PC-9 (cell line): Measurements from ENCODE around the gene NME9. TPM values are rescaled to one million over a fixed set of nuclear protein-coding genes. Genes with fewer than 3 reads are reported as not detected.

Experiments
- Bru-seq: library from RNA; stranded (reverse); fragments of 400-500 nt; gene quantifications from one replicate; lab custom pipeline; 2021; lab: Mats Ljungman, UMichigan
- BruChase-seq, 2 experiments: library from RNA; stranded (reverse); fragments of 400-500 nt; gene quantifications; one replicate each; lab custom pipeline; 2021; lab: Mats Ljungman, UMichigan
- BruUV-seq: library from RNA; stranded (reverse); fragments of 400-500 nt; replicated peaks from 2 replicates; lab custom pipeline; 2021; lab: Mats Ljungman, UMichigan
- CTCF ChIA-PET: fragments of 300-600 bp; sonication (Branson Sonifier 250); formaldehyde crosslinking; loops from one replicate; lab custom pipeline; 2022; ENCODE audit warnings: antibody characterized with exemption; lab: Charles Lee
- POLR2A ChIA-PET: fragments of 300-600 bp; sonication (Branson Sonifier 250); formaldehyde crosslinking; loops from one replicate; lab custom pipeline; 2022; ENCODE audit warnings: antibody characterized with exemption; ENCODE audit not compliant: unreplicated experiment; lab: Charles Lee
- DNase-seq, 2 experiments: peaks; one replicate each; pipeline versions ENCODE4 v3.0.0 to v3.0.0-alpha.2; 2015 to 2022; ENCODE audit warnings: mixed read lengths in 1 of 2
- H2AFZ ChIP-seq: fragments of 200-600 bp; sonication (generic); 2 replicates; pipeline ENCODE4 v1.8.1; 2017; ENCODE audit warnings: antibody characterized with exemption
- H3F3A ChIP-seq: fragments of 200-600 bp; sonication (generic); 2 replicates; pipeline ENCODE4 v1.8.1; 2017; ENCODE audit warnings: antibody characterized with exemption, mild to moderate bottlenecking, low read depth; ENCODE audit not compliant: insufficient read depth
- H3K27ac ChIP-seq: fragments of 200-600 bp; sonication (generic); 2 replicates; pipeline ENCODE4 v1.6.1; 2016; ENCODE audit warnings: mixed run types
- H3K27me3 ChIP-seq: fragments of 200-600 bp; sonication (generic); 2 replicates; pipeline ENCODE4 v1.6.1; 2016; ENCODE audit warnings: low read depth, mixed run types; ENCODE audit not compliant: insufficient read depth
- H3K36me3 ChIP-seq: fragments of 200-600 bp; sonication (generic); 2 replicates; pipeline ENCODE4 v1.6.1; 2016; ENCODE audit warnings: low read depth, mixed run types
- H3K4me1 ChIP-seq: fragments of 200-600 bp; sonication (generic); replicated peaks from 2 replicates; pipeline ENCODE4 v1.6.1; 2016; ENCODE audit warnings: mixed run types; ENCODE audit not compliant: insufficient read depth
- H3K4me2 ChIP-seq: fragments of 200-600 bp; sonication (generic); 2 replicates; pipeline ENCODE4 v1.6.1; 2017; ENCODE audit warnings: mixed run types
- H3K4me3 ChIP-seq: fragments of 200-600 bp; sonication (generic); 2 replicates; pipeline ENCODE4 v1.6.1; 2016; ENCODE audit warnings: mixed run types
- H3K79me2 ChIP-seq: fragments of 200-600 bp; sonication (generic); 2 replicates; pipeline ENCODE4 v1.6.1; 2017; ENCODE audit warnings: low read depth, mixed run types
- H3K9me2 ChIP-seq: fragments of 200-600 bp; sonication (generic); 2 replicates; pipeline ENCODE4 v1.8.1; 2017; ENCODE audit warnings: mild to moderate bottlenecking; ENCODE audit not compliant: insufficient read depth
- H3K9me3 ChIP-seq: fragments of 200-600 bp; sonication (generic); 2 replicates; pipeline ENCODE4 v1.8.1; 2016; ENCODE audit warnings: low read depth; ENCODE audit not compliant: insufficient read depth
- H4K20me1 ChIP-seq: fragments of 200-600 bp; sonication (generic); 2 replicates; pipeline ENCODE4 v1.8.1; 2017; ENCODE audit not compliant: insufficient read depth
- CTCF ChIP-seq: fragments of 200-600 bp; sonication (generic); conservative IDR thresholded peaks from 2 replicates; pipeline ENCODE4 v1.6.1; 2017; ENCODE audit warnings: mixed run types, antibody characterized with exemption, mild to moderate bottlenecking, moderate library complexity
- EZH2 ChIP-seq: fragments of 200-600 bp; sonication (generic); IDR thresholded peaks from 2 replicates; pipeline ENCODE4 v1.8.0; 2017; ENCODE audit warnings: antibody characterized with exemption, low read depth
- intact Hi-C: fragments of 100-400 bp; cut with micrococcal nuclease; formaldehyde crosslinking; loops from one replicate; pipeline ENCODE4 v1.10.0; 2022; ENCODE audit not compliant: unreplicated experiment
- long read RNA-seq: library from polyadenylated mRNA; stranded (forward); transcript quantifications from one replicate; pipeline ENCODE4 v2.0.0, GENCODE V29; 2022
- total RNA-seq: library from RNA; stranded (reverse); gene quantifications from 2 replicates; pipeline ENCODE4 v1.2.3, GENCODE V29; 2021

The NME9 gene
- 1.3 TPM in 1 of 2 replicates, not detected in the other for total RNA-seq
- Bru-seq, nascent RNA, result percentile 15 among the genes with signal in this experiment
- BruChase-seq, experiment 1, labeled RNA remaining after a 2-hour chase, result percentile 16 among the genes with signal in this experiment
- BruChase-seq, experiment 2, labeled RNA remaining after a 6-hour chase, result percentile 7 among the genes with signal in this experiment
- long read RNA-seq, partial matches to known transcripts, result 0 of 1 reads
- long read RNA-seq, other reads (novel, unspliced or antisense), result 1 of 1 reads

GRCh38 chr3:138329127-138329983, at the start of gene NME9:
Gene NME9, minus strand, starts transcription at chr3:138329851. Its CDS starts 516 bp downstream, at chr3:138329335.
- Histone ChIP-seq H3K27ac (no peak within 1 kb of the TSS), H2AFZ (peak within 1 kb of the TSS; percentile 92), H4K20me1 (no peaks in the 10 kb centered on the region), H3F3A (peaks cover 10% of the 10 kb centered on the region; the same call in 1 of the 2 replicates), H3K9me2 (no peaks in the 10 kb centered on the region), H3K4me3 (peak within 1 kb of the TSS; percentile 78), H3K9me3 (no peaks in the 10 kb centered on the region), H3K4me1 (peaks cover 7% of the 10 kb centered on the region), H3K4me2 (peak within 1 kb of the TSS; percentile 97), H3K36me3 (no peaks in the 10 kb centered on the region), H3K79me2 (no peaks in the 10 kb centered on the region), H3K27me3 (no peaks in the 10 kb centered on the region; the same call in 1 of the 2 replicates)
- peak; percentile 54; the same call in 1 of the 2 replicates for TF ChIP-seq CTCF
- TF ChIP-seq EZH2, result no peak
- peak; percentile 58 to 83 for DNase-seq
- no TSS peak for BruUV-seq
- intact Hi-C loops, result loop anchor here (2.0 to 5.0 kb wide), 3 partner anchors 88 to 262 kb away; no protein-coding TSS in a partner anchor
- POLR2A ChIA-PET, result interaction anchor here (0.5 kb wide), 1 partner anchor 1211 kb away, joined by 3 read pairs; no protein-coding TSS in a partner anchor
- CTCF ChIA-PET, result interaction anchor here (0.6 to 0.8 kb wide), 2 partner anchors 118 to 422 kb away, joined by 3 to 5 read pairs; no protein-coding TSS in a partner anchor

- DNase-seq, result no peak
- H3K27me3 ChIP-seq, result no peaks in the 10 kb centered on the region
- no peak overlapping the region for H3K4me2 ChIP-seq
- H3K36me3 ChIP-seq, result no peaks in the 10 kb centered on the region
- no TSS peak for BruUV-seq
- no peak overlapping the region for H3K4me3 ChIP-seq
- H3K4me1 ChIP-seq, result no peaks in the 10 kb centered on the region
- H3K9me3 ChIP-seq, result no peaks in the 10 kb centered on the region
- ChIA-PET POLR2A (no interaction called here), CTCF (interaction anchor here (0.7 kb wide), 1 partner anchor 120 kb away, joined by 10 read pairs; no protein-coding TSS in a partner anchor)
- no peak overlapping the region for H2AFZ ChIP-seq
- H3K79me2 ChIP-seq, result no peaks in the 10 kb centered on the region
- no peaks in the 10 kb centered on the region for H4K20me1 ChIP-seq
- intact Hi-C loops, result no loop called here
- no peak for TF ChIP-seq CTCF
- no peak for TF ChIP-seq EZH2
- H3K27ac ChIP-seq, result no peak overlapping the region
- no peaks in the 10 kb centered on the region for H3K9me2 ChIP-seq
- no peaks in the 10 kb centered on the region for H3F3A ChIP-seq
These were observed 49.3 kb upstream of the NME9 start for GRCh38 chr3:138378990-138379389.

GRCh38 chr3:138378331-138378730, 48.7 kb upstream of the NME9 start:
- no peak overlapping the region for H3K4me2 ChIP-seq
- intact Hi-C loops, result no loop called here
- H3K27ac ChIP-seq, result no peak overlapping the region
- no peaks in the 10 kb centered on the region for H3K79me2 ChIP-seq
- no peaks in the 10 kb centered on the region for H4K20me1 ChIP-seq
- CTCF ChIA-PET, result no interaction called here
- no peaks in the 10 kb centered on the region for H3K4me1 ChIP-seq
- TF ChIP-seq CTCF (no peak), EZH2 (no peak)
- H2AFZ ChIP-seq, result no peak overlapping the region
- H3K4me3 ChIP-seq, result no peak overlapping the region
- H3F3A ChIP-seq, result no peaks in the 10 kb centered on the region
- DNase-seq, result no peak
- POLR2A ChIA-PET, result no interaction called here
- H3K36me3 ChIP-seq, result no peaks in the 10 kb centered on the region
- no peaks in the 10 kb centered on the region for H3K9me3 ChIP-seq
- no TSS peak for BruUV-seq
- no peaks in the 10 kb centered on the region for H3K9me2 ChIP-seq
- no peaks in the 10 kb centered on the region for H3K27me3 ChIP-seq
